ENCODE measurements around the gene IL22RA1. TPM values are rescaled to one million over a fixed set of nuclear protein-coding genes. Genes with fewer than 3 reads are reported as not detected.
A peak's percentile ranks its signal among the peaks of the same experiment; 100 is the strongest.

IL22RA1 gene
- total RNA-seq, 1 donor from 2014 or later = 0.83 TPM

GRCh38 chr1:24156542-24157260 lies 13.8 kb upstream of the IL22RA1 start:
- no peak overlapping the region for H3K4me3 ChIP-seq
- peaks cover 3% of the 10 kb centered on the region for H3K36me3 ChIP-seq
- intact Hi-C loops (cut with DNase I) = no loop called here
- DNase-seq (no peak), ATAC-seq (no peak)
- H3K4me1 ChIP-seq = no peaks in the 10 kb centered on the region
- TF ChIP-seq CTCF (IDR thresholded peaks at IDR 0.05) = no peak
- H3K27me3 ChIP-seq (ENCODE audit: low read depth) = peaks cover 7% of the 10 kb centered on the region
- H3K27ac ChIP-seq = no peak overlapping the region
- H3K9me3 ChIP-seq = no peaks in the 10 kb centered on the region

- DNase-seq (no peak), ATAC-seq (peak; percentile 5 to 47)
- no peaks in the 10 kb centered on the region for H3K9me3 ChIP-seq
Observed at GRCh38 chr1:24155011-24155782, 12.3 kb upstream of the IL22RA1 start.

GRCh38 chr1:24154215-24154614 lies 11.3 kb upstream of the IL22RA1 start:
- ATAC-seq (no peak), DNase-seq (no peak)
- no peak overlapping the region for H3K27ac ChIP-seq
- H3K36me3 ChIP-seq = no peaks in the 10 kb centered on the region
- intact Hi-C loops (cut with DNase I) = no loop called here
- no peak for TF ChIP-seq CTCF (IDR thresholded peaks at IDR 0.05)
- H3K4me3 ChIP-seq = no peak overlapping the region
- H3K27me3 ChIP-seq (ENCODE audit: low read depth) = peaks cover 10% of the 10 kb centered on the region
- H3K4me1 ChIP-seq = peaks cover 13% of the 10 kb centered on the region
- H3K9me3 ChIP-seq = no peaks in the 10 kb centered on the region

More at GRCh38 chr1:24155011-24155782, 12.3 kb upstream of the IL22RA1 start:
- Histone ChIP-seq H3K4me1 (peaks cover 9% of the 10 kb centered on the region), H3K27ac (no peak overlapping the region), H3K27me3 (ENCODE audit: low read depth) (peaks cover 7% of the 10 kb centered on the region), H3K4me3 (no peak overlapping the region), H3K36me3 (no peaks in the 10 kb centered on the region)
- no peak for TF ChIP-seq CTCF (IDR thresholded peaks at IDR 0.05)
- intact Hi-C loops (cut with DNase I) = no loop called here

- TF ChIP-seq CTCF (IDR thresholded peaks at IDR 0.05) = no peak
- intact Hi-C loops (cut with DNase I) = no loop called here
- peaks cover 10% of the 10 kb centered on the region for H3K27me3 ChIP-seq (ENCODE audit: low read depth)
- no peaks in the 10 kb centered on the region for H3K36me3 ChIP-seq
- no peak for ATAC-seq
- no peak overlapping the region for H3K27ac ChIP-seq
- peaks cover 13% of the 10 kb centered on the region for H3K4me1 ChIP-seq
- H3K4me3 ChIP-seq = no peak overlapping the region
- no peak for DNase-seq
- no peaks in the 10 kb centered on the region for H3K9me3 ChIP-seq
Observed at GRCh38 chr1:24152631-24153494, 9.9 kb upstream of the IL22RA1 start.

GRCh38 chr1:24151175-24151533 lies 8.2 kb upstream of the IL22RA1 start:
- TF ChIP-seq CTCF (IDR thresholded peaks at IDR 0.05) = no peak
- Histone ChIP-seq H3K9me3 (no peaks in the 10 kb centered on the region), H3K4me3 (no peak overlapping the region), H3K27me3 (ENCODE audit: low read depth) (peaks cover 10% of the 10 kb centered on the region), H3K27ac (no peak overlapping the region), H3K36me3 (no peaks in the 10 kb centered on the region), H3K4me1 (peaks cover 13% of the 10 kb centered on the region)
- peak in 1 of 2 donors; percentile 55 for ATAC-seq
- intact Hi-C loops (cut with DNase I) = no loop called here
- DNase-seq = no peak

Data from lower lobe of right lung (tissue), 2 donors.